Sigmoid colon (tissue), 4 donors: ENCODE results near the gene SRSF9.

Experiments
- CTCF ChIP-seq, 4 experiments: fragments of 450-650 bp in 3 of 4; fragments of 200-600 bp in 1 of 4; IDR thresholded peaks; one replicate each; pipeline ENCODE4 v1.5.1; 2016 to 2019; ENCODE audit warnings: antibody characterized with exemption in 4 of 4, mild to moderate bottlenecking in 3 of 4, moderate library complexity in 2 of 4
- POLR2A ChIP-seq, 2 donors: fragments of 450-650 bp; IDR thresholded peaks; one replicate each; pipeline ENCODE4 v1.6.1; 2016; ENCODE audit warnings: antibody characterized with exemption in 2 of 2, mild to moderate bottlenecking in 2 of 2, moderate library complexity in 2 of 2
- POLR2AphosphoS5 ChIP-seq, 4 donors: sonication (generic); formaldehyde crosslinking; IDR thresholded peaks; one replicate each; pipeline ENCODE4 v1.6.1; 2017; ENCODE audit warnings: antibody characterized with exemption in 4 of 4

GRCh38 chr12:120457133-120457532 lies 12.4 kb downstream of the SRSF9 start:
- no peak for TF ChIP-seq CTCF (IDR thresholded peaks at IDR 0.05)
- no peak for TF ChIP-seq POLR2A (IDR thresholded peaks at IDR 0.05)
- TF ChIP-seq POLR2AphosphoS5 (IDR thresholded peaks at IDR 0.05) = no peak
